Epithelial cell of umbilical artery (primary cell): ENCODE measurements around the gene WDR55. TPM values are rescaled to one million over a fixed set of nuclear protein-coding genes. Genes with fewer than 3 reads are reported as not detected.

Experiments
- total RNA-seq: library from RNA; depleted of rRNA; stranded (reverse); fragments of >200 nt; gene quantifications from 2 replicates; pipeline ENCODE4 v1.2.3, GENCODE V29; 2014

WDR55 gene, protein sequence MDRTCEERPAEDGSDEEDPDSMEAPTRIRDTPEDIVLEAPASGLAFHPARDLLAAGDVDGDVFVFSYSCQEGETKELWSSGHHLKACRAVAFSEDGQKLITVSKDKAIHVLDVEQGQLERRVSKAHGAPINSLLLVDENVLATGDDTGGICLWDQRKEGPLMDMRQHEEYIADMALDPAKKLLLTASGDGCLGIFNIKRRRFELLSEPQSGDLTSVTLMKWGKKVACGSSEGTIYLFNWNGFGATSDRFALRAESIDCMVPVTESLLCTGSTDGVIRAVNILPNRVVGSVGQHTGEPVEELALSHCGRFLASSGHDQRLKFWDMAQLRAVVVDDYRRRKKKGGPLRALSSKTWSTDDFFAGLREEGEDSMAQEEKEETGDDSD
- total RNA-seq, result 29.9 and 31.8 TPM in 2 replicates

DNA sequence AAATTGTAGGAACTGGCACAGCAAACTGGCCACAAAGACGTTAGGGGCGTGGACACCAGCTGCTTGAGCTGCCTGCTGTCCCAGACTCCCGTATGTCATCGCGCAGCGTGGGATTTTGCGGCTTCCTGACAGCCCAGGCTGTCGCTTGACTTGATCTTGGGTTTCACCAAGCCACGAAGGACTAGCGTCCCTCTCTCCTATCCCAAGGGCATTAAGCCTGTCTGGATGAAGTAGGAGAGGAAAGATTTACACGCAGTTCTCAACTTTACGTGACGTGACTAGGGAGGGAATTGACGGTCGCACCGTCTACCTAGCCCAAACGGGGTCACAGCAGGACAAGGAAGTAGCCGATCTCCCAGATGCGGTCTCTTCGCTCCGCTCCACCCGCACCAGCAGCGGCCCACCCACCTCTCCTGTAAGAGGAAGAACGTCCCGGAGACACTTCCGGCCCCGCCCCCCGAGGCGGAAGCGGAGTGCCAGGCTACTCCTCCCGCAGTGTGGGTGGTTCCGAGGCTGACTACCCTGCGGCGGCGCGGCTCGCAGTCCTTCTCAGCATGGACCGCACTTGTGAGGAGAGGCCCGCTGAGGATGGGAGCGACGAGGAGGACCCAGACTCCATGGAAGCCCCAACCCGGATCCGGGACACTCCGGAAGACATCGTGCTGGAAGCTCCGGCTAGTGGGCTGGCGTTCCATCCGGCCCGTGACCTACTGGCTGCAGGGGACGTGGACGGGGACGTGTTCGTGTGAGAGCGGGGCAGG lies at the start of gene WDR55:
WDR55 (plus strand) TSS at position 546 of the 761 bp plus-strand sequence; CDS start at position 555, 9 bp downstream.

DNA sequence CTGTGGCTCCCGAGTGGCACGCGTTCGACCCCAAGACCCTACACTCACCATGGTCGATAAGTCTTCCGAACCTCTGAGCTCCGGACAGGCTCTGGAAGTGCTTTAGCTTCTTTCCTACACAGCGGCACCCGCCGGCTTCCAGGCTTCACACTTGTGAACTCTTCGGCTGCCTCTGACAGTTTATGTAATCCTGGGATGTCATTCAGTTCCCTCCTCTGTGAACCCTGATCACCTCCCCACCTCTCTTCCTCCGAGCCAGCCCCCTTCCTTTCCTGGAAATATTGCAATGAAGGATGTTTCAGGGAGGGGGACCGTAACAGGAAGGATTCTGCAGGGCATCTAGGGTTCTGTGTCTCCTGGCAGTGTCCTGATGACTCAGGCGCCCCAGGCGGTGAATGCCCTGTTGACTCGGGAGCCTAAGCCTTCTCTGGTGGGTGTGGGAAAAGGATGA lies 31.7 kb upstream of the WDR55 start, which contains the start of gene CD14:
CD14 (minus strand) TSS at position 155 of the 451 bp plus-strand sequence; CDS start at position 51, 104 bp downstream.

DNA sequence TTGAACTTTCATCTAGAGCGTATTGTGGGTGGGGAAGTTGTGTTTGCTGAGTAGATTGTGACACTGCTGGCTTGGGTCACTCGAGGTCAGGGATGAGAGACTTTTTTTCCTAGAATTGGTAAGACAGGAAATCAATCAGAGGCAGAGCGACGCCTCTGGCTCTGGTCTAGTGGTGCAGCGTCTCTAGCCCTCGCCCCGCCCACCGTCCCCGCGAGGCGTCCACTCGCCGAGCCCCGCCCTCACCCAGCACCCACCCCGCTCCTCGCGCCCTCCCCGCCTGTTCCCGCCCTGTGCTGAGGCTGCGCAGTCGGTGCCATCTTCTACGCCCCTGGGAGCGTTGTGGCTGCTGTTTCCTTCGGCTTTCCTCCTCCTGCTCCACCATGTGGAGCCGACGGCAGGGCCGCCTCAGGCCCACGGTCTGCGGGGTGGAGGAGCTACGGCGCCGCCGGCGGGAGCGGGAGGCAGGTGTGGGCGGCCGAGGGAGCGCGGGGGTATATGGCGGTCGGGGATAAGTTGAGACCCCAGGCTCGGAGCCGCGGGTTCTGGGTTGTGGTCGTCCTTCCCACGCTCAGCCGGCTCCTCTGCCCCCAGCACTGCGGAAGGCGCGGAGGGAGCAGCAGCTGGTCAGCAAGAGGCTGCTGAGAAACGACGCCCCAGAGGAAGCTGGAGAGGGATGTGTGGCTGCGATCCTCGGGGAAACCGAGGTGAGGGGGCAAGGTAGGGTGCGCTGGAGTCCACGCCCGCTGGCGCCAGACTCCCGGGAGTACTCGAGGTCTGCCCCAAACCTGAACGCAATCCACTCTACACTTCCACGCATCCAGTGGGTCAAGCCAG lies 25.3 kb upstream of the WDR55 start, which contains the start of gene TMCO6:
TMCO6 (plus strand) TSS at position 304 of the 834 bp plus-strand sequence; CDS start at position 381, 77 bp downstream.

DNA sequence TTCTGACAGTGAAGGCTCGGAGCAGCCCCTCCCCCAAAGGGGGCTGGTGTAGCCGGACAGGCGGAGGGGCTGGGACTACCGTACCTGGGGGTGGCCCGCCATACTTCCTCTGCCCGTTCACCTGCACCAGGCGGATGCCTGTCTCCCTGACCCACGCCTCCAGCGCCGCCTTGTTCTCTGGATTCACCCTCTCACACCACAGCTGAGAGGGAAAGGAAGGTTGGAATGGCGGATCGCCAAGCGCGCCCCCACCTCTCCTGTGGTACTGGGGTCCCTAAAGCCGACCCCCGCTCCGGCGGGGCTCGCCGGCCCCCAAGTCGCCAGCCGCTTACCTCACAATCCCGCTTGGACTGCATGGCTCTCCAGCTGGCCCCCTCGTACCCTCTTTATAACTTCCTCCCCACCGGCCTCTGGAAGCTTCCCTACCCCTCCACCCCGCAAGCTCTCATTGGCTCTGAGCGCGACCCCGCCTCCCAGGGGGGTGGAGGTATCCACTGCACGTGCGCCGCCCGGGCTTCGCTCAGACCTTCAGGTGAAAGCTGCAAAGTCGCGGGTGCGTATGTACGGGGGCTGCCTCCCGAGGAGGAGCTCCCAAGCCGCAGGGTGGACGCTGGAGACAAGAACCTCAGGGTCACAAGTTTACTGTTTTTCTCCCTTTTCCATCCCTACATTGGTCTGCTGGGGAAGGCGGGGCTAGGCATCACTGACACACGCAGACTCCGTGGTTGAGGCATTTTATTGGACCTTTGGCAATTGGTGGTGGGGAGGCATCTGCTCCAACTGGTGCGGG lies 8.7 kb downstream of the WDR55 start, which contains the start of gene DND1:
DND1 (minus strand) TSS at position 390 of the 790 bp plus-strand sequence; CDS start at position 356, 34 bp downstream.

DNA sequence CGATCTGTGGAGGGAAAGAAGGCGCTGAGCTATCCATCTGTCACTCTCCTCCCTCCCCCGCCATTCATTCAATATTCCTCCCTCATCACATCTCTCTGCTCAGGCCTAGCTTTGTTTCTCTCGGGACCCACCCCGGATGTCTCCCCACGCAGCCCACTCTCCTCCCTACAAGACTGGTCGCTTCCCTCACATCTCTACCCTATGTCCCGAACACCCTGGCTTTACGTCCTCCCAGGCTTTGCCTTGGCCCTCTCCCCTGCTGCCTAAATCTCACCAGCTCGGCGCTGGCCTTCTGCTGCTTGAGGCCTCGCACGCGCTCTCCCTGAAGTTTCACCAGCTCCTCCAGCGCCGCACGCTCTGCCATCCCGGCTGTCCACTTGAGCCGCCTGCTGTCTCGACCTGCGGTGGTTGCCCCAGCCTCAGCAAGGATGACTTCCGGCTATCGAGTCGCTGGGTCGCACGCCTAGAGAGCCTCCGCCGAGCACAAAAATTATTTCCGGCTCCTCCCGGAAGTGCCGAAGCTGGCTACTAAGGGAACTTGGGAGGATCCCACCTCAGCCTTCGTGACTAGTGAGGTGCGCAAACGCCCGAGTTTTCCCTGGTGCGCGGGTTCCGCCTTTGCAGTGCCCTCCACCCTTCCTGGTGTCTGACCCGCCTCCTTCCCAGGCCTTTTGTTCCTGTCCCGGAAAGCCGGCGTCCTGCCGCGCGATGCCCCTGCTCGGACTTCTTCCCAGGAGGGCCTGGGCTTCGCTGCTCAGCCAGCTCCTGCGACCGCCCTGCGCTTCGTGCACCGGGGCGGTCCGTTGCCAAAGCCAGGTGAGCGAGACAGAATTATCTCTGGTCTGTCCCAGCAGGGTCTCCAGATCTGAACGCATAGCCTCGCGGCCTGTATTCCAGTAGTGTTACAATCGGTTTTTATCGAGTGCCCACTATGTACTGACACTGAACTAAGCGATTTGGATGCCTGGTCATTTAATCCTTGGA lies 26.5 kb downstream of the WDR55 start, which contains the start of the genes HARS1 and HARS2:
HARS1 (minus strand) TSS at position 430 of the 984 bp plus-strand sequence; CDS start at position 364, 66 bp downstream.
HARS2 (plus strand) TSS at position 515 of the 984 bp plus-strand sequence; CDS start at position 709, 194 bp downstream.

DNA sequence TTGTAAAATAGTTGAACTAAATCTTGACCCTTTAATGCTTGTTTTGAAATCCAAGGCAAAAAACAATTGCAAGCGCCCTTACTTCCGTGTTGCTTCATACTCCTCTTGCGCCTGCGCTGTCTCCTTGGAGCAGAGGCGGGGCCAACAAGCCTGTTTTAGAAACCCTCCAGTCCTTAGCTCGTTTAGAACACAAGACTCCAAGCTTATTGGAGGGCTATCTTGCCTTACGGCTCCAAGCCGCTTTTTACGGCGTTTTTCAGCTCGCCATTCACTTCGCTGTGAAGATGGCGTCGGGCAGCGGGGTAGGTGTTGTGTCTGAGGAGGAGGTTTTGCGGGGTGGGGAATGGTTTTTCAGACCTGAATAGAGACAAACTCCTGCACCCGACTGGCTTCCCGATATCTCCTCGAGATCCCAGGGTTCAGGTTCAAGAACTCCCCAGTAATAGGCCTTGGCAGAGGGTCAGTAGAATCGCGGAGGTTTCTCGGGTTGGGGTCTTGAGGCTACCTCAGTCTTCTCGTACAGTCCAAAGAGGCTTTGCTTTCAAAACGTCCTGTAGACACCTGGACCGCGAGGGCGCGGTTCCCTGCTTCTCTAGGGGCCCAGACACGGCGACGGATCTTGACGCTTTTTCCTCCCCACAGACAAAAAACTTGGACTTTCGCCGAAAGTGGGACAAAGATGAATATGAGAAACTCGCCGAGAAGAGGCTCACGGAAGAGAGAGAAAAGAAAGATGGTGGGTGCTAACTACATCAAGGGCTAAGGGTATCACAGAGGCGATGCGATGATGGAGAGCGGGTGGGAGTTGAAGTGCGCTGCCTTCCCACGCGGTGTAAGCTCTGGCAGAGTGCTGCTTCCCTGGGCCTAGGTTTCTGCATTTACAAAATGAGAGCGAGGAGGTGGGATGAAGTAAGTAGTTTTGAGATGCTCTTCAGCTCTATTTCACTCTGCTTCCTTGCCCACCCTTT lies 35.8 kb downstream of the WDR55 start, which contains the start of gene ZMAT2:
ZMAT2 (plus strand) TSS at position 271 of the 968 bp plus-strand sequence; CDS start at position 285, 14 bp downstream.

Other genes starting within 250 kb of the WDR55 start
- gene EIF4EBP3, start 117.2 kb upstream of the WDR55 start, total RNA-seq, result 0.32 TPM in 1 of 2 replicates, not detected in the other
- gene SRA1, start 107.4 kb upstream of the WDR55 start, total RNA-seq, result 25.2 and 31.5 TPM in 2 replicates
- gene APBB3, start 100.3 kb upstream of the WDR55 start, total RNA-seq, result 3.9 and 13.4 TPM in 2 replicates
- gene SLC35A4, start 100.1 kb upstream of the WDR55 start, total RNA-seq, result 10.7 and 39.7 TPM in 2 replicates
- 1.2 and 1.6 TPM in 2 replicates for gene CD14, start 31.7 kb upstream of the WDR55 start, total RNA-seq
- 13.4 and 18.2 TPM in 2 replicates for gene TMCO6, start 25.5 kb upstream of the WDR55 start, total RNA-seq
- 44.2 and 53.6 TPM in 2 replicates for gene NDUFA2, start 17.3 kb upstream of the WDR55 start, total RNA-seq
- 98.4 and 109 TPM in 2 replicates for gene IK, start 17.1 kb upstream of the WDR55 start, total RNA-seq
- gene DND1, start 8.7 kb downstream of the WDR55 start, total RNA-seq, result 0.15 TPM in 1 of 2 replicates, not detected in the other
- gene HARS1, start 26.5 kb downstream of the WDR55 start, total RNA-seq, result 81.9 and 89.5 TPM in 2 replicates
- gene HARS2, start 26.6 kb downstream of the WDR55 start, total RNA-seq, result 31.8 and 40.9 TPM in 2 replicates
- 49.7 and 59.4 TPM in 2 replicates for gene ZMAT2, start 35.5 kb downstream of the WDR55 start, total RNA-seq
- 0.32 TPM in 1 of 2 replicates, not detected in the other for gene PCDHA1, start 121.2 kb downstream of the WDR55 start, total RNA-seq
- 0.15 TPM in 1 of 2 replicates, not detected in the other for gene PCDHA2, start 129.9 kb downstream of the WDR55 start, total RNA-seq
- under 0.01 and 0.32 TPM in 2 replicates for gene PCDHA3, start 136.2 kb downstream of the WDR55 start, total RNA-seq
- 0.32 and 0.61 TPM in 2 replicates for gene PCDHA4, start 142.2 kb downstream of the WDR55 start, total RNA-seq
- not detected in 2 replicates for gene PCDHA5, start 156.7 kb downstream of the WDR55 start, total RNA-seq
- under 0.01 and 0.15 TPM in 2 replicates for gene PCDHA6, start 163.1 kb downstream of the WDR55 start, total RNA-seq
- gene PCDHA7, start 169.4 kb downstream of the WDR55 start, total RNA-seq, result 0.15 and 0.32 TPM in 2 replicates
- gene PCDHA8, start 176.3 kb downstream of the WDR55 start, total RNA-seq, result 0.15 TPM in 1 of 2 replicates, not detected in the other
- gene PCDHA9, start 183.5 kb downstream of the WDR55 start, total RNA-seq, result under 0.01 and 0.15 TPM in 2 replicates
- gene PCDHA10, start 191.0 kb downstream of the WDR55 start, total RNA-seq, result under 0.01 and 0.15 TPM in 2 replicates
- gene PCDHA11, start 204.1 kb downstream of the WDR55 start, total RNA-seq, result under 0.01 TPM in 1 of 2 replicates, not detected in the other
- gene PCDHA12, start 210.4 kb downstream of the WDR55 start, total RNA-seq, result not detected in 2 replicates
- 0.15 TPM in 1 of 2 replicates, not detected in the other for gene PCDHA13, start 217.2 kb downstream of the WDR55 start, total RNA-seq